ENCODE measurements around the gene FOXN1. TPM values are rescaled to one million over a fixed set of nuclear protein-coding genes. Genes with fewer than 3 reads are reported as not detected.

Gene FOXN1
- total and polyA plus RNA-seq, 2 of the 13 experiments (the other 11 are each of a cell fraction or from before 2014, with no cell fraction given), result 0.01 TPM; not detected in 1

DNA sequence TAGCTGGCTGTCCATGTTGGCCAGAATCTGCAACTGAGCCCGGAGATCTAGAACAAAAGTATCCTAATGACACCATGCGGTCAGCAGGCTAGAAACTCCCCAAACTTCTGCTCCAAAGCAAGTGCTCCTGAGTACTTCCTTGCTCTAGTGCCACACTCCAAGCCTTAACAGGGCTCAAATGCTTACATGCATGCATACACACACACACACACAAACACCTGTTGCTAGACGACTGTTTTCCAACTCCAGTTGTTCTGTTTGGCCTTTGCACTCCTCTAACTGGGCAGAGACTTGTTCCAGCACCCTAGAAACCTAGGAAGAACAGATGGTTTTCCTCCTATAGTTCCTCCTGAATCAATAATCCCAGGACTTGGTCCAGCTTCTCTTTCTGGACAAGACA is 78.3 kb downstream of the FOXN1 start:
- intact Hi-C loops (cut with micrococcal nuclease; ENCODE audit: unreplicated experiment), result no loop called here
- 88% methylated on average over 1 of the region's 3 CpGs for WGBS (ENCODE audit: low lambda C conversion rate)
- Histone ChIP-seq H3K4me3 (replicated peaks in 1 of 3; ENCODE audit: insufficient read depth in 1 of 3, low read depth in 2 of 3, low read length in 3 of 3) (no peak overlapping the region), H3K27ac (ENCODE audit: extremely low read length, insufficient read depth, low read length) (no peak overlapping the region), H3K9ac (ENCODE audit: insufficient read depth, low read depth, low read length) (no peak overlapping the region), H3K27me3 (ENCODE audit: control insufficient read depth in 1 of 2, insufficient read depth in 2 of 2, low read length in 2 of 2) (no peaks in the 10 kb centered on the region), H3K79me2 (ENCODE audit: insufficient read depth, low read length) (no peaks in the 10 kb centered on the region), H3K4me1 (ENCODE audit: insufficient read depth, low read length) (no peaks in the 10 kb centered on the region), H2AFZ (ENCODE audit: low read length) (no peak overlapping the region), H4K20me1 (ENCODE audit: insufficient read depth, low read length) (no peaks in the 10 kb centered on the region), H3K4me2 (ENCODE audit: low read depth, low read length) (no peak overlapping the region), H3K9me3 (ENCODE audit: low read length) (no peaks in the 10 kb centered on the region), H3K36me3 (replicated peaks in 1 of 2; ENCODE audit: control insufficient read depth in 1 of 2, insufficient read depth in 2 of 2, low read length in 2 of 2) (peaks cover 42 to 76% of the 10 kb centered on the region in 2 experiments)
- FAIRE-seq (no peak), DNase-seq (ENCODE audit: low spot score) (no peak), ATAC-seq (no peak)
- no TSS peak for BruUV-seq (replicated peaks)
- POLR2A ChIA-PET, result no interaction called here
- in situ Hi-C loops (cut with HindIII; ENCODE audit: extremely low pct_ligation_motif_present, low pct_unique_long_range_greater_than_20kb), result no loop called here
- CTCF ChIA-PET (ENCODE audit: low intra/inter-chr PET ratio, low total read pairs), result no interaction called here
- TF ChIP-seq MAFG (CRISPR knock-in tag; IDR thresholded peaks at IDR 0.05), result no peak
- TF ChIP-seq ETV6 (CRISPR knock-in tag; conservative IDR thresholded peaks at IDR 0.05), result no peak
- TF ChIP-seq, protein P1, sequence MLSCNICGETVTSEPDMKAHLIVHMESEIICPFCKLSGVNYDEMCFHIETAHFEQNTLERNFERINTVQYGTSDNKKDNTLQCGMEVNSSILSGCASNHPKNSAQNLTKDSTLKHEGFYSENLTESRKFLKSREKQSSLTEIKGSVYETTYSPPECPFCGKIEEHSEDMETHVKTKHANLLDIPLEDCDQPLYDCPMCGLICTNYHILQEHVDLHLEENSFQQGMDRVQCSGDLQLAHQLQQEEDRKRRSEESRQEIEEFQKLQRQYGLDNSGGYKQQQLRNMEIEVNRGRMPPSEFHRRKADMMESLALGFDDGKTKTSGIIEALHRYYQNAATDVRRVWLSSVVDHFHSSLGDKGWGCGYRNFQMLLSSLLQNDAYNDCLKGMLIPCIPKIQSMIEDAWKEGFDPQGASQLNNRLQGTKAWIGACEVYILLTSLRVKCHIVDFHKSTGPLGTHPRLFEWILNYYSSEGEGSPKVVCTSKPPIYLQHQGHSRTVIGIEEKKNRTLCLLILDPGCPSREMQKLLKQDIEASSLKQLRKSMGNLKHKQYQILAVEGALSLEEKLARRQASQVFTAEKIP (CRISPR knock-in tag; IDR thresholded peaks at IDR 0.05; ENCODE audit: borderline replicate concordance), result no peak
- no peak for TF ChIP-seq SNAI1 (CRISPR knock-in tag; IDR thresholded peaks at IDR 0.05; ENCODE audit: borderline replicate concordance)
- TF ChIP-seq ZNF607 (CRISPR knock-in tag; IDR thresholded peaks at IDR 0.05; ENCODE audit: borderline replicate concordance), result no peak

DNA sequence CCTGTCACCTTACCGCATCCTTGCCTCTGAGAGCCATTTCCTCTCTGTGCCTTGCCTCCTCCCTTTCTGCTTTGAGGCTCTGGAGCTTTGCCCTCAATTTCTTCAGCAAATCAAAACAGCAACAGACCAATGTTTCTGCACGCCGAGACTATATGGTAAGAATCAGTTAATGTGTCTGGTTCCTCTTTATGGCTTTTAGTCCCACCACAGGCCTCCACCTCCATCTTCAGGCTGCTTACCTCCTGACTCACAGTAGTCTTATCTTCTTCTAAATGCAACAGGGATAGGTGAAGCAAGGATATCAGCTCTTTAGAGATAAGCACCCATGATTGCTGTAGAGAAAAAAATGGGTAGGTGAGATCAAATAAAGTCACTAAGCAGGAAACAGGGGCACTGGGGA is 79.7 kb downstream of the FOXN1 start:
- Histone ChIP-seq H3K79me2 (ENCODE audit: insufficient read depth, low read length) (no peaks in the 10 kb centered on the region), H3K9me3 (ENCODE audit: low read length) (no peaks in the 10 kb centered on the region), H3K9ac (ENCODE audit: insufficient read depth, low read depth, low read length) (no peak overlapping the region), H3K27me3 (ENCODE audit: control insufficient read depth in 1 of 2, insufficient read depth in 2 of 2, low read length in 2 of 2) (no peaks in the 10 kb centered on the region), H3K4me3 (replicated peaks in 1 of 3; ENCODE audit: insufficient read depth in 1 of 3, low read depth in 2 of 3, low read length in 3 of 3) (no peak overlapping the region), H2AFZ (ENCODE audit: low read length) (no peak overlapping the region), H3K4me1 (ENCODE audit: insufficient read depth, low read length) (no peaks in the 10 kb centered on the region), H3K4me2 (ENCODE audit: low read depth, low read length) (no peak overlapping the region), H3K36me3 (replicated peaks in 1 of 2; ENCODE audit: control insufficient read depth in 1 of 2, insufficient read depth in 2 of 2, low read length in 2 of 2) (peaks cover 41 to 71% of the 10 kb centered on the region in 2 experiments), H4K20me1 (ENCODE audit: insufficient read depth, low read length) (no peaks in the 10 kb centered on the region), H3K27ac (ENCODE audit: extremely low read length, insufficient read depth, low read length) (no peak overlapping the region)
- POLR2A ChIA-PET, result no interaction called here
- in situ Hi-C loops (cut with HindIII; ENCODE audit: extremely low pct_ligation_motif_present, low pct_unique_long_range_greater_than_20kb), result no loop called here
- no TSS peak for BruUV-seq (replicated peaks)
- ATAC-seq (no peak), DNase-seq (ENCODE audit: low spot score) (no peak), FAIRE-seq (no peak)
- WGBS (ENCODE audit: low lambda C conversion rate), result 92% methylated on average over 3 of the region's 3 CpGs
- CTCF ChIA-PET (ENCODE audit: low intra/inter-chr PET ratio, low total read pairs), result no interaction called here
- intact Hi-C loops (cut with micrococcal nuclease; ENCODE audit: unreplicated experiment), result no loop called here
- TF ChIP-seq FOXA3 (CRISPR knock-in tag; IDR thresholded peaks at IDR 0.05), result no peak
- TF ChIP-seq ZIK1 (CRISPR knock-in tag; IDR thresholded peaks at IDR 0.05; ENCODE audit: borderline replicate concordance, low read depth), result no peak
- TF ChIP-seq ZNF549 (CRISPR knock-in tag; IDR thresholded peaks at IDR 0.05), result no peak
- no peak for TF ChIP-seq SOX6 (IDR thresholded peaks at IDR 0.05)
- no peak for TF ChIP-seq SOX6 (CRISPR knock-in tag; IDR thresholded peaks at IDR 0.05)
- TF ChIP-seq MTA3 (CRISPR knock-in tag; IDR thresholded peaks at IDR 0.05), result no peak
- no peak for TF ChIP-seq ZNF788 (CRISPR knock-in tag; IDR thresholded peaks at IDR 0.05; ENCODE audit: borderline replicate concordance)
- no peak for TF ChIP-seq TMF1 (CRISPR knock-in tag; IDR thresholded peaks at IDR 0.05; ENCODE audit: low read depth)
- TF ChIP-seq ZMAT3 (CRISPR knock-in tag; conservative IDR thresholded peaks at IDR 0.05), result no peak
- TF ChIP-seq NBN (conservative IDR thresholded peaks at IDR 0.05), result no peak
- no peak for TF ChIP-seq ZSCAN20 (CRISPR knock-in tag; IDR thresholded peaks at IDR 0.05; ENCODE audit: borderline replicate concordance)
- TF ChIP-seq ISL2 (CRISPR knock-in tag; IDR thresholded peaks at IDR 0.05), result no peak
- TF ChIP-seq, protein P2, sequence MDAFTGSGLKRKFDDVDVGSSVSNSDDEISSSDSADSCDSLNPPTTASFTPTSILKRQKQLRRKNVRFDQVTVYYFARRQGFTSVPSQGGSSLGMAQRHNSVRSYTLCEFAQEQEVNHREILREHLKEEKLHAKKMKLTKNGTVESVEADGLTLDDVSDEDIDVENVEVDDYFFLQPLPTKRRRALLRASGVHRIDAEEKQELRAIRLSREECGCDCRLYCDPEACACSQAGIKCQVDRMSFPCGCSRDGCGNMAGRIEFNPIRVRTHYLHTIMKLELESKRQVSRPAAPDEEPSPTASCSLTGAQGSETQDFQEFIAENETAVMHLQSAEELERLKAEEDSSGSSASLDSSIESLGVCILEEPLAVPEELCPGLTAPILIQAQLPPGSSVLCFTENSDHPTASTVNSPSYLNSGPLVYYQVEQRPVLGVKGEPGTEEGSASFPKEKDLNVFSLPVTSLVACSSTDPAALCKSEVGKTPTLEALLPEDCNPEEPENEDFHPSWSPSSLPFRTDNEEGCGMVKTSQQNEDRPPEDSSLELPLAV (CRISPR knock-in tag; conservative IDR thresholded peaks at IDR 0.05; ENCODE audit: low read depth), result no peak

All from HepG2 (cell line).